CD14-positive monocyte (primary cell): ENCODE measurements around the gene ERLEC1. TPM values are rescaled to one million over a fixed set of nuclear protein-coding genes. Genes with fewer than 3 reads are reported as not detected.

Source experiments
- DNase-seq, 3 donors: peaks; one replicate each; pipeline ENCODE4 v3.0.0-alpha.2; 2011 to 2022
- H2AFZ ChIP-seq: 2 replicates; pipeline ENCODE4 v1.6.0; 2012; ENCODE audit warnings: mild to moderate bottlenecking, low read depth, low read length, inconsistent platforms; ENCODE audit not compliant: insufficient read depth, poor library complexity, severe bottlenecking
- H3K27ac ChIP-seq, 2 donors: 1 replicate in 1 of 2; 2 replicates in 1 of 2; pipeline ENCODE4 v1.5.1; 2012 to 2013; ENCODE audit warnings: low read length in 2 of 2, control low read depth in 1 of 2, inconsistent platforms in 1 of 2, low read depth in 1 of 2, mild to moderate bottlenecking in 1 of 2
- H3K27me3 ChIP-seq, 2 donors: one replicate each; pipeline versions ENCODE4 v1.6.0 to v1.6.1; 2011 to 2013; ENCODE audit warnings: low read length in 2 of 2; ENCODE audit not compliant: control insufficient read depth in 2 of 2, insufficient read depth in 2 of 2
- H3K36me3 ChIP-seq, 2 donors: replicated peaks in 1 of 2; 1 replicate in 1 of 2; 2 replicates in 1 of 2; pipeline versions ENCODE4 v1.5.1 to v1.6.1; 2012 to 2013; ENCODE audit warnings: low read length in 2 of 2, control low read depth in 1 of 2, inconsistent platforms in 1 of 2, mild to moderate bottlenecking in 1 of 2; ENCODE audit not compliant: insufficient read depth in 2 of 2, control insufficient read depth in 1 of 2
- H3K4me1 ChIP-seq, 2 donors: 1 replicate in 1 of 2; 2 replicates in 1 of 2; pipeline versions ENCODE4 v1.5.1 to v1.6.1; 2012 to 2013; ENCODE audit warnings: low read length in 2 of 2, control low read depth in 1 of 2, inconsistent platforms in 1 of 2, mild to moderate bottlenecking in 1 of 2, moderate library complexity in 1 of 2; ENCODE audit not compliant: insufficient read depth in 2 of 2, control insufficient read depth in 1 of 2
- H3K4me2 ChIP-seq: replicated peaks from 2 replicates; pipeline ENCODE3; 2012; ENCODE audit warnings: low read length, moderate library complexity, mild to moderate bottlenecking; ENCODE audit not compliant: poor library complexity, severe bottlenecking; ENCODE audit errors: extremely low read depth
- H3K4me3 ChIP-seq, 3 experiments: fragments of 200-600 bp in 1 of 3; sonication (generic) in 1 of 3; replicated peaks in 1 of 3; 1 replicate in 2 of 3; 2 replicates in 1 of 3; pipeline ENCODE4 v1.5.1; 2011 to 2013; ENCODE audit warnings: low read length in 3 of 3, mild to moderate bottlenecking in 3 of 3, control low read depth in 2 of 3, low read depth in 2 of 3, inconsistent platforms in 1 of 3, moderate library complexity in 1 of 3
- H3K79me2 ChIP-seq: 2 replicates; pipeline ENCODE4 v1.6.0; 2012; ENCODE audit warnings: mild to moderate bottlenecking, control low read depth, inconsistent platforms, low read length, moderate library complexity; ENCODE audit not compliant: insufficient read depth
- H3K9ac ChIP-seq: 2 replicates; pipeline ENCODE4 v1.6.0; 2017; ENCODE audit warnings: low read length, mild to moderate bottlenecking; ENCODE audit not compliant: insufficient read depth, poor library complexity, severe bottlenecking
- H3K9me3 ChIP-seq, 2 donors: replicated peaks in 1 of 2; 1 replicate in 1 of 2; 2 replicates in 1 of 2; pipeline versions ENCODE4 v1.5.1 to v1.6.1; 2012 to 2013; ENCODE audit warnings: low read length in 2 of 2, control low read depth in 1 of 2; ENCODE audit not compliant: control insufficient read depth in 1 of 2, insufficient read depth in 1 of 2
- H4K20me1 ChIP-seq: 2 replicates; pipeline ENCODE4 v1.6.0; 2012; ENCODE audit warnings: mild to moderate bottlenecking, low read length, control low read depth, moderate library complexity; ENCODE audit not compliant: insufficient read depth
- H3K27ac Mint-ChIP-seq, 7 donors: one replicate each; pipeline ENCODE4 v1.8.0; 2020; ENCODE audit warnings: mild to moderate bottlenecking in 7 of 7, mixed read lengths in 7 of 7, moderate library complexity in 6 of 7, inconsistent platforms in 2 of 7
- H3K27me3 Mint-ChIP-seq, 3 donors: one replicate each; pipeline ENCODE4 v1.8.0; 2021 to 2022; ENCODE audit warnings: low read depth in 3 of 3, mild to moderate bottlenecking in 3 of 3, mixed read lengths in 3 of 3, moderate library complexity in 3 of 3, inconsistent platforms in 1 of 3
- H3K36me3 Mint-ChIP-seq, 2 donors: one replicate each; pipeline ENCODE4 v1.8.0; 2020; ENCODE audit warnings: mixed read lengths in 2 of 2, inconsistent platforms in 1 of 2, mild to moderate bottlenecking in 1 of 2
- H3K4me1 Mint-ChIP-seq: one replicate; pipeline ENCODE4 v1.8.0; 2020; ENCODE audit warnings: mild to moderate bottlenecking, mixed read lengths
- H3K4me3 Mint-ChIP-seq, 2 donors: one replicate each; pipeline ENCODE4 v1.8.0; 2020; ENCODE audit warnings: mild to moderate bottlenecking in 2 of 2, mixed read lengths in 2 of 2, moderate library complexity in 1 of 2
- H3K9me3 Mint-ChIP-seq, 7 donors: one replicate each; pipeline ENCODE4 v1.8.0; 2020 to 2022; ENCODE audit warnings: mixed read lengths in 7 of 7, mild to moderate bottlenecking in 6 of 7, moderate library complexity in 6 of 7, inconsistent platforms in 2 of 7
- WGBS: methylation state at CpG from one replicate; pipeline ENCODE4 v1.1.5; 2013; ENCODE audit warnings: missing lambda C conversion rate; ENCODE audit not compliant: insufficient coverage; 5-methylcytosine and 5-hydroxymethylcytosine counted together
- intact Hi-C, 2 donors: fragments of 100-400 bp; cut with micrococcal nuclease; formaldehyde crosslinking; loops; one replicate each; pipeline versions ENCODE4 v1.15.0 to v1.15.1; 2023
- polyA plus RNA-seq, 3 donors: library from polyadenylated mRNA; depleted of rRNA in 1 of 3; unstranded in 2 of 3; stranded (reverse) in 1 of 3; fragments of 300-500 nt in 2 of 3; fragments of >200 nt in 1 of 3; fragmentation: Illumina TruSeq in 2 of 3; gene quantifications; 1 replicate in 2 of 3; 2 replicates in 1 of 3; pipeline ENCODE4 v1.2.3, GENCODE V29; 2012 to 2021
- TF ChIP-seq, protein P1 (sequence below): fragments of 200-600 bp; IDR thresholded peaks from one replicate; pipeline ENCODE4 v1.8.0; 2022; ENCODE audit warnings: antibody characterized with exemption, mild to moderate bottlenecking

The ERLEC1 gene
- polyA plus RNA-seq, 3 donors: 11.4 to 23.8 (median 23.7) TPM

DNA sequence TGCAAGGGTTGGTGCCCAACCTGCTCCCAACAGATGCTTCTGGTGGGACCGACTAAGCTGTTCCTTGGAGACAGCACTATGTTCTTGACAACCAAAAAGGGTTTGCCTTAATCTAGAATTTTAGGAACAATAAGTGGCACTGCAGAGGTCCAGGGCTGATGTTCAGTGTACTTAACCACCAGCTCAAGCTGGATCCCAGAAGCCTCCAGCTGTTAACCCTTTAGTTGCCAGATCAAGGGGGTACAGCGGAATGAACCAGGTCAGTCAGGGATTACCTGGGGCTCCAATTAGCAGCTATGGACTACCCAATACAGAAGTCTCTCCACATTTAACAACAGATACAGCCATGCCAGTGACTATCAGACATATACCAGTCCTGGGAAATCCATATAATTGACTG lies 69.4 kb downstream of the ERLEC1 start:
- no peak overlapping the region for H3K4me3 Mint-ChIP-seq
- H3K9me3 Mint-ChIP-seq: no peaks in the 10 kb centered on the region
- H3K27ac ChIP-seq: no peak overlapping the region
- H3K36me3 Mint-ChIP-seq: peaks cover 24 to 29% of the 10 kb centered on the region in 2 donors
- H3K4me3 ChIP-seq: no peak overlapping the region
- no peak overlapping the region for H3K27ac Mint-ChIP-seq
- H3K79me2 ChIP-seq: no peaks in the 10 kb centered on the region
- DNase-seq: no peak
- no peaks in the 10 kb centered on the region for H3K4me1 Mint-ChIP-seq
- H3K9ac ChIP-seq: no peak overlapping the region
- H3K4me2 ChIP-seq: no peak overlapping the region
- 100% methylated on average over 1 of the region's 2 CpGs for WGBS
- no peaks in the 10 kb centered on the region for H4K20me1 ChIP-seq
- no peaks in the 10 kb centered on the region for H3K4me1 ChIP-seq
- intact Hi-C loops: no loop called here
- H3K27me3 Mint-ChIP-seq: peaks cover 0 to 3% (median 1%) of the 10 kb centered on the region in 3 donors
- no peaks in the 10 kb centered on the region for H3K9me3 ChIP-seq
- TF ChIP-seq, protein P1, sequence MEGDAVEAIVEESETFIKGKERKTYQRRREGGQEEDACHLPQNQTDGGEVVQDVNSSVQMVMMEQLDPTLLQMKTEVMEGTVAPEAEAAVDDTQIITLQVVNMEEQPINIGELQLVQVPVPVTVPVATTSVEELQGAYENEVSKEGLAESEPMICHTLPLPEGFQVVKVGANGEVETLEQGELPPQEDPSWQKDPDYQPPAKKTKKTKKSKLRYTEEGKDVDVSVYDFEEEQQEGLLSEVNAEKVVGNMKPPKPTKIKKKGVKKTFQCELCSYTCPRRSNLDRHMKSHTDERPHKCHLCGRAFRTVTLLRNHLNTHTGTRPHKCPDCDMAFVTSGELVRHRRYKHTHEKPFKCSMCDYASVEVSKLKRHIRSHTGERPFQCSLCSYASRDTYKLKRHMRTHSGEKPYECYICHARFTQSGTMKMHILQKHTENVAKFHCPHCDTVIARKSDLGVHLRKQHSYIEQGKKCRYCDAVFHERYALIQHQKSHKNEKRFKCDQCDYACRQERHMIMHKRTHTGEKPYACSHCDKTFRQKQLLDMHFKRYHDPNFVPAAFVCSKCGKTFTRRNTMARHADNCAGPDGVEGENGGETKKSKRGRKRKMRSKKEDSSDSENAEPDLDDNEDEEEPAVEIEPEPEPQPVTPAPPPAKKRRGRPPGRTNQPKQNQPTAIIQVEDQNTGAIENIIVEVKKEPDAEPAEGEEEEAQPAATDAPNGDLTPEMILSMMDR: no peak
- H2AFZ ChIP-seq: no peak overlapping the region
- peaks cover 6 to 31% of the 10 kb centered on the region in 2 donors for H3K36me3 ChIP-seq
- no peaks in the 10 kb centered on the region for H3K27me3 ChIP-seq

DNA sequence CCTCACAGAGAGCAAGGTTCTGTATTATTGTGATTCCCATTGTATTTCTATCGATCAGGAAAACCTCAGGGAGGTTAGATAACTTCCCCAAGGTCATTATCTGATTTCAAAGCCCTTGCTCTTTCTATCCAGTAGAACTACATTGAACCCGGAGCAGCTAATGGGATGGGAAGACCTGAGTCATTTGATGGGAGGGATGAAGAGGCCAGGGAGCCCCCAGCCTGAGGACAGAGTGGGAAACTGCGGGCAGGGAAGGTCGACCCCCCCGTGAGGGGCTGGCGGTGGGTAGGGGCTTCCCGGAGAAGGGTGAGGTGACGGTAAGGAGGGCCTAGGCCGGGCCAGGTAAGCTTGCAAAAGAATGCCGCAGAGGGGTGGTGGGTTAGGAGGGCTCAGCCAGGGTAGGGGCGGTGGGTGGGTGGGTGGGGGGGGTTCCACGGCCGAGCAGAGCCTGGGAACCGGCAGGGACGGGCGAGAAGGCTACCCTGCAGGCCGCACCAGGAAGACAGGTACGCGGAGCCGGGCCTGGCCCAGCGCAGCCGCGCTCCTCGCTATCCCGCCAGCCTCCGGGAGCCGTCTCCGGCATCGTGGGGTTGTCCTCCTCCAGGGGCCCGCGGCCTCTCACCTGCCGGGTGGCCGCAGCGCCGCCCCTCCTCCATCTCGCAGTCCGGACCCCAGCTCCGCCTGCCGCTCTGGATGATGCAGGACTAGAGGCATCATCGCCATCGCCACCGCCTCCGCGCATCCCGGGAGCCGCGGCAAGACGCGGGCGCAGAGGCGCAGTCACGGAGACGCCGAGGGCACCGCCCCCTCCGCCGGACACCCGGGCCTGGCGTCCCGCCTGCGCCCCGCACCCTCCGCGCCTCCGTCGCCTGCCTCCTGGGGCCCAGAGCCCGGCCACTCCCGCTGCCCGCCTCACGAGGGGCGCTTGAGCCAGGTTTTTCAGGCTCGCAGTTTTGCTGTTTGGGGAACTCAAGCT lies 72.7 kb downstream of the ERLEC1 start, which contains the start of gene GPR75:
Gene GPR75 (minus strand): TSS at position 762 of the 976 bp plus-strand sequence. CDS start 5,211 bp downstream, outside the sequence.
- TF ChIP-seq, protein P1: no peak
- Histone ChIP-seq H3K9ac (no peak within 1 kb of the TSS), H3K9me3 (no peaks in the 10 kb centered on the region), H3K4me1 (no peaks in the 10 kb centered on the region), H3K4me2 (no peak within 1 kb of the TSS), H3K36me3 (peaks cover 8 to 34% of the 10 kb centered on the region in 2 donors), H3K27ac (no peak within 1 kb of the TSS), H2AFZ (no peak within 1 kb of the TSS), H3K79me2 (no peaks in the 10 kb centered on the region), H3K27me3 (no peaks in the 10 kb centered on the region), H3K4me3 (no peak within 1 kb of the TSS), H4K20me1 (no peaks in the 10 kb centered on the region)
- Mint-ChIP-seq H3K27ac (no peak within 1 kb of the TSS), H3K4me3 (no peak within 1 kb of the TSS), H3K27me3 (no peaks in the 10 kb centered on the region), H3K4me1 (no peaks in the 10 kb centered on the region), H3K36me3 (peaks cover 20 to 27% of the 10 kb centered on the region in 2 donors), H3K9me3 (no peaks in the 10 kb centered on the region)
- no peak for DNase-seq
- intact Hi-C loops: no loop called here
- WGBS: 95% methylated on average over 53 of the region's 72 CpGs
